Effector memory CD4-positive, alpha-beta T cell (primary cell): ENCODE measurements around the gene MACROD2.

ENCODE experiments used
- DNase-seq, 3 donors: peaks; one replicate each; pipeline ENCODE4 v3.0.0-alpha.2; 2020
- H3K27ac ChIP-seq: 2 replicates; pipeline ENCODE4 v1.7.0; 2013; ENCODE audit warnings: mild to moderate bottlenecking, low read length, moderate library complexity; ENCODE audit not compliant: insufficient read depth, poor library complexity, severe bottlenecking
- H3K27me3 ChIP-seq: replicated peaks from 2 replicates; pipeline ENCODE4 v1.7.0; 2013; ENCODE audit warnings: mild to moderate bottlenecking, low read length; ENCODE audit not compliant: insufficient read depth, control insufficient read depth, poor library complexity, severe bottlenecking
- H3K36me3 ChIP-seq: 2 replicates; pipeline ENCODE4 v1.7.0; 2013; ENCODE audit warnings: mild to moderate bottlenecking, low read length, moderate library complexity; ENCODE audit not compliant: control insufficient read depth, insufficient read depth
- H3K4me1 ChIP-seq: 2 replicates; pipeline ENCODE4 v1.7.0; 2013; ENCODE audit warnings: low read length, mild to moderate bottlenecking; ENCODE audit not compliant: control insufficient read depth, insufficient read depth, poor library complexity, severe bottlenecking
- H3K4me3 ChIP-seq: 2 replicates; pipeline ENCODE4 v1.7.0; 2013; ENCODE audit warnings: low read length, low read depth, mild to moderate bottlenecking; ENCODE audit not compliant: insufficient read depth, poor library complexity, severe bottlenecking
- H3K9me3 ChIP-seq: 2 replicates; pipeline ENCODE4 v1.7.0; 2013; ENCODE audit warnings: mild to moderate bottlenecking, low read length, moderate library complexity; ENCODE audit not compliant: control insufficient read depth

Gene MACROD2

GRCh38 chr20:14741616-14742015 lies 746.3 kb downstream of the MACROD2 start:
- DNase-seq = no peak
- no peak overlapping the region for H3K4me3 ChIP-seq
- no peaks in the 10 kb centered on the region for H3K36me3 ChIP-seq
- no peak overlapping the region for H3K27ac ChIP-seq
- H3K4me1 ChIP-seq = no peaks in the 10 kb centered on the region
- H3K27me3 ChIP-seq = no peaks in the 10 kb centered on the region
- H3K9me3 ChIP-seq = no peaks in the 10 kb centered on the region

- H3K9me3 ChIP-seq = no peaks in the 10 kb centered on the region
- H3K4me1 ChIP-seq = no peaks in the 10 kb centered on the region
- no peaks in the 10 kb centered on the region for H3K27me3 ChIP-seq
- H3K36me3 ChIP-seq = no peaks in the 10 kb centered on the region
- H3K27ac ChIP-seq = no peak overlapping the region
- no peak for DNase-seq
- H3K4me3 ChIP-seq = no peak overlapping the region
These were observed 749.4 kb downstream of the MACROD2 start for GRCh38 chr20:14744723-14745122.

DNA sequence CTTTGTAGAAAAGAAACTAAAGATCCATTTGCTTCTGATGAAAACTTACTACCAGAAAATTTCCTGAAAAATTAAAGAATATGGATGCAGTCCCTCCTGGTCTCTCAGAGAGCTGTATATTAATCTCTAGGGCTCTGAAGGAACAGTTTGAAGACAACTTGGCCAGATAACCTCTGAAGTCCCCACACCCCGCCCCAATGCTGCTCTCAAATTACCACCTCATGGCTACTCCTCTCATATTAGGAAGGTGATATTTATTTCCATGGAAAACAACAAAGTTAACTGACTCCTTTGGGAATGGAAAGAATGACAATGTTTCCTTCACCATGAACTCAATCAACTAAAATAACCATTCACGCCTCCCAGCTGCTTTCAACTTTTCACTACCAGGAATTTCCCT lies 750.5 kb downstream of the MACROD2 start:
- DNase-seq = no peak
- Histone ChIP-seq H3K9me3 (no peaks in the 10 kb centered on the region), H3K4me1 (no peaks in the 10 kb centered on the region), H3K27ac (no peak overlapping the region), H3K4me3 (no peak overlapping the region), H3K36me3 (no peaks in the 10 kb centered on the region), H3K27me3 (no peaks in the 10 kb centered on the region)

DNA sequence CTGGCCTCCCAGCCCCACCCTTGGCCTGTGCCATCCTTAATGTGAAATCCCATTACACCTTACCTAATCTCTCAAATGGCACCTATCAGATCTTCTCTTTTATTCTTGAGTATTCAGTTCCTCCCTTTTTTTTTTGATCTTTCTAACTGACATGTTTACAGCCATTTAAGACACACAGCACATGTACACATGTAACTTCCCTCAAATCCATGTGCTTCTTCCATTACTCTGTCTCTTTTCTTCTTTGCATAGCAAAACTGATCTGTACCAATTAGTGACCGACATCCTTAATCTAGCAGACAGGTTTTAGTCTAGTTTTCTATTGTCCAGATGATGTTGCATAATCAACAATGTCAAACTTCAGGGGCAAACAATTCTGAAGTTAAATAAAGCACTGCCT lies 755.9 kb downstream of the MACROD2 start:
- Histone ChIP-seq H3K36me3 (no peaks in the 10 kb centered on the region), H3K27ac (no peak overlapping the region), H3K27me3 (no peaks in the 10 kb centered on the region), H3K4me1 (no peaks in the 10 kb centered on the region), H3K4me3 (no peak overlapping the region), H3K9me3 (no peaks in the 10 kb centered on the region)
- no peak for DNase-seq

DNA sequence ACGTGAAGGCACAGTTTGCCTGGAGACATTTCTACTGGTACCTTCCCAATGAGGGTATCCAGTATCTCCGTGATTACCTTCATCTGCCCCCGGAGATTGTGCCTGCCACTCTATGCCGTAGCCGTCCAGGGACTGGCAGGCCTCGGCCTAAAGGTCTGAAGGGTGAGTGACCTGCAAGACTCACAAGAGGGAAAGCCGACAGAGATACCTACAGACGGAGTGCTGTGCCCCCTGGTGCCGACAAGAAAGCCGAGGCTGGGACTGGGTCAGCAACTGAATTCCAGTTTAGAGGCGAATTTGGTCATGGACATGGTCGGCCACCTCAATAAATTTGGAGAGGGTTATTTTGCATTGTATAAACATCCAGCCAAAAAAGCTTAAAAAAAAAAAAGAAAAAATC lies 762.4 kb downstream of the MACROD2 start:
- no peaks in the 10 kb centered on the region for H3K9me3 ChIP-seq
- H3K4me3 ChIP-seq = no peak overlapping the region
- DNase-seq = no peak
- no peaks in the 10 kb centered on the region for H3K36me3 ChIP-seq
- H3K4me1 ChIP-seq = no peaks in the 10 kb centered on the region
- H3K27ac ChIP-seq = no peak overlapping the region
- H3K27me3 ChIP-seq = no peaks in the 10 kb centered on the region

- H3K4me1 ChIP-seq = no peaks in the 10 kb centered on the region
- H3K27me3 ChIP-seq = no peaks in the 10 kb centered on the region
- no peaks in the 10 kb centered on the region for H3K9me3 ChIP-seq
- H3K4me3 ChIP-seq = no peak overlapping the region
- H3K27ac ChIP-seq = no peak overlapping the region
- DNase-seq = no peak
- H3K36me3 ChIP-seq = no peaks in the 10 kb centered on the region
These were observed 763.0 kb downstream of the MACROD2 start for GRCh38 chr20:14758356-14758755.

DNA sequence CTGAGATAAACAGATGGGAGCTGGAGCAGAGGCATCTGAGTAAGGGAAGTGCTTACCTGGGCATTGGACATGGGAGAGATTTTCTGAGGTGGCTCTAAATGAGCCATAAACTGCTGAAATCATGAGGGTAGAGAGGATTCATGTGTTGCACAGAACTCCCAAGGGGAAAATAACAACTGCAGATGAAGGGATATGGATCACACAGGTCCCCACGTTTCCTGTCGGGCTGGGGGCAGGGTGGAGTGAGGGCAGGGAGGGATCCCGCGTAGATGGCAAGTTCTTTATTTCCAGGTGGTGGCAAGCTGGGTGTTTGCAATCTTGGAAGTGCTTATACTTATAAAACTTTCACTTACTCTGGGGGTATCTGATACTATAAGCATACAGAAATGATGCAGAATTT lies 764.7 kb downstream of the MACROD2 start:
- H3K4me3 ChIP-seq = no peak overlapping the region
- H3K36me3 ChIP-seq = no peaks in the 10 kb centered on the region
- H3K9me3 ChIP-seq = no peaks in the 10 kb centered on the region
- H3K4me1 ChIP-seq = no peaks in the 10 kb centered on the region
- H3K27ac ChIP-seq = no peak overlapping the region
- H3K27me3 ChIP-seq = no peaks in the 10 kb centered on the region
- DNase-seq = no peak

DNA sequence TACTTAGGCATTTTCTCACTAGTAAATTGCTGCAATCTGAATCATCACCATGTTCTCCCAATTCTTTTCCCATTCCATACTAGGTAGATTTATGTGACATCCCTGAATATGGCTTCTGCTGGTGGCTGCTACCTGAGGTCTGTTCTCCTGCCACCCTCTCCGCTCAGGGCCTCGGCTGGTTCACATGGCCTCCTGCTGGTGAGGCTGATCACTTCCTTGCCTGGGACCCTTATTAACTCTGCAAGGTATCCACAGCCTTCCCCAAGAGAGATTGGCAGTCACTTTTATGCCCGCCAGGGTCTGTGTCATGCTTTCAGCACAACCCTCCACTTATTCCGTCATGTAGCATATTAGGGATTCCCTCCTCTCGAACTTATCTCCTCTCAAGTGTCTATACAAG lies 766.6 kb downstream of the MACROD2 start:
- H3K9me3 ChIP-seq = no peaks in the 10 kb centered on the region
- H3K27ac ChIP-seq = no peak overlapping the region
- no peak for DNase-seq
- H3K4me1 ChIP-seq = no peaks in the 10 kb centered on the region
- H3K36me3 ChIP-seq = no peaks in the 10 kb centered on the region
- no peaks in the 10 kb centered on the region for H3K27me3 ChIP-seq
- H3K4me3 ChIP-seq = no peak overlapping the region

GRCh38 chr20:14764511-14765369 lies 769.4 kb downstream of the MACROD2 start:
- no peak overlapping the region for H3K27ac ChIP-seq
- no peaks in the 10 kb centered on the region for H3K27me3 ChIP-seq
- H3K36me3 ChIP-seq = no peaks in the 10 kb centered on the region
- DNase-seq = no peak
- H3K9me3 ChIP-seq = no peaks in the 10 kb centered on the region
- H3K4me3 ChIP-seq = no peak overlapping the region
- H3K4me1 ChIP-seq = no peaks in the 10 kb centered on the region

DNA sequence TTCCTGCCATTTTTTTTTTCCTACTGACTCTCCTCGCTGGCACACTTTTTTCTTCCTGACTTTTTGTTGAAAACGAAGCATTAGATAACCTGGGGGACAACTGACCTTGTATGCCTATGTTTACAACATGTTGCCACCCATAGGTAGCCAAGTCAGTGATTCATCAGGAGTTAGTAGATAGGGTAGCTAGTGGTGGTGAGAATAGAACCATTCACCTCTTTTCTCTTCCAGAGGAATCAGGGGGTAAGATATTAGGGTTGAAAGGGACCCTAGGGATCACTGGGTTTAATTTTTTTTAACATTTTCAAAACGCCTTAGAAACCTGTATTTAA lies 770.0 kb downstream of the MACROD2 start:
- Histone ChIP-seq H3K4me1 (no peaks in the 10 kb centered on the region), H3K27ac (no peak overlapping the region), H3K36me3 (no peaks in the 10 kb centered on the region), H3K27me3 (no peaks in the 10 kb centered on the region), H3K4me3 (no peak overlapping the region), H3K9me3 (no peaks in the 10 kb centered on the region)
- no peak for DNase-seq
